ENCODE measurements around the gene TBC1D9B. TPM values are rescaled to one million over a fixed set of nuclear protein-coding genes. Genes with fewer than 3 reads are reported as not detected.

Gene TBC1D9B
- total RNA-seq, 1 donor from 2014 or later = 136 TPM

- no peak overlapping the region for H3K27ac Mint-ChIP-seq (ENCODE audit: unreplicated experiment)
- TF ChIP-seq CTCF (IDR thresholded peaks at IDR 0.05) = no peak
- H3K27me3 Mint-ChIP-seq (ENCODE audit: unreplicated experiment) = no peaks in the 10 kb centered on the region
- DNase-seq (ENCODE audit: extremely low spot score, unreplicated experiment) = no peak
- H3K4me3 Mint-ChIP-seq (ENCODE audit: unreplicated experiment) = no peak overlapping the region
- peaks cover 65% of the 10 kb centered on the region for H3K36me3 Mint-ChIP-seq (ENCODE audit: unreplicated experiment)
- no peaks in the 10 kb centered on the region for H3K9me3 Mint-ChIP-seq (ENCODE audit: unreplicated experiment)
- H3K4me1 Mint-ChIP-seq (ENCODE audit: unreplicated experiment) = no peaks in the 10 kb centered on the region
Measured at GRCh38 chr5:179890751-179891682, 16.7 kb downstream of the TBC1D9B start.

- no peak for DNase-seq (ENCODE audit: extremely low spot score, unreplicated experiment)
- TF ChIP-seq CTCF (IDR thresholded peaks at IDR 0.05) = no peak
- no peaks in the 10 kb centered on the region for H3K9me3 Mint-ChIP-seq (ENCODE audit: unreplicated experiment)
- H3K27me3 Mint-ChIP-seq (ENCODE audit: unreplicated experiment) = no peaks in the 10 kb centered on the region
- no peak overlapping the region for H3K27ac Mint-ChIP-seq (ENCODE audit: unreplicated experiment)
- H3K4me1 Mint-ChIP-seq (ENCODE audit: unreplicated experiment) = no peaks in the 10 kb centered on the region
- H3K36me3 Mint-ChIP-seq (ENCODE audit: unreplicated experiment) = peaks cover 69% of the 10 kb centered on the region
- no peak overlapping the region for H3K4me3 Mint-ChIP-seq (ENCODE audit: unreplicated experiment)
Measured at GRCh38 chr5:179889885-179890284, 17.8 kb downstream of the TBC1D9B start.

- H3K9me3 Mint-ChIP-seq (ENCODE audit: unreplicated experiment) = peaks cover 8% of the 10 kb centered on the region
- H3K27me3 Mint-ChIP-seq (ENCODE audit: unreplicated experiment) = no peaks in the 10 kb centered on the region
- H3K27ac Mint-ChIP-seq (ENCODE audit: unreplicated experiment) = no peak overlapping the region
- no peak for DNase-seq (ENCODE audit: extremely low spot score, unreplicated experiment)
- H3K4me1 Mint-ChIP-seq (ENCODE audit: unreplicated experiment) = no peaks in the 10 kb centered on the region
- peaks cover 78% of the 10 kb centered on the region for H3K36me3 Mint-ChIP-seq (ENCODE audit: unreplicated experiment)
- H3K4me3 Mint-ChIP-seq (ENCODE audit: unreplicated experiment) = no peak overlapping the region
- TF ChIP-seq CTCF (IDR thresholded peaks at IDR 0.05) = no peak
Measured at GRCh38 chr5:179887802-179888201, 19.9 kb downstream of the TBC1D9B start.

GRCh38 chr5:179887095-179887494, 20.6 kb downstream of the TBC1D9B start:
- TF ChIP-seq CTCF (IDR thresholded peaks at IDR 0.05) = no peak
- Mint-ChIP-seq H3K4me3 (ENCODE audit: unreplicated experiment) (no peak overlapping the region), H3K4me1 (ENCODE audit: unreplicated experiment) (no peaks in the 10 kb centered on the region), H3K27me3 (ENCODE audit: unreplicated experiment) (no peaks in the 10 kb centered on the region), H3K36me3 (ENCODE audit: unreplicated experiment) (peaks cover 75% of the 10 kb centered on the region), H3K9me3 (ENCODE audit: unreplicated experiment) (peaks cover 8% of the 10 kb centered on the region), H3K27ac (ENCODE audit: unreplicated experiment) (no peak overlapping the region)
- no peak for DNase-seq (ENCODE audit: extremely low spot score, unreplicated experiment)

- H3K4me3 Mint-ChIP-seq (ENCODE audit: unreplicated experiment) = no peak overlapping the region
- peaks cover 8% of the 10 kb centered on the region for H3K9me3 Mint-ChIP-seq (ENCODE audit: unreplicated experiment)
Measured at GRCh38 chr5:179886190-179886911, 21.3 kb downstream of the TBC1D9B start.

More at GRCh38 chr5:179886190-179886911, 21.3 kb downstream of the TBC1D9B start:
- H3K4me1 Mint-ChIP-seq (ENCODE audit: unreplicated experiment) = no peaks in the 10 kb centered on the region
- no peak for DNase-seq (ENCODE audit: extremely low spot score, unreplicated experiment)
- no peak overlapping the region for H3K27ac Mint-ChIP-seq (ENCODE audit: unreplicated experiment)
- H3K36me3 Mint-ChIP-seq (ENCODE audit: unreplicated experiment) = peaks cover 76% of the 10 kb centered on the region
- TF ChIP-seq CTCF (IDR thresholded peaks at IDR 0.05) = no peak
- H3K27me3 Mint-ChIP-seq (ENCODE audit: unreplicated experiment) = no peaks in the 10 kb centered on the region

Data from osteocyte (in vitro differentiated cells).